Lower lobe of right lung (tissue), 2 donors: ENCODE measurements around the gene LASP1NB.

Source experiments
- ATAC-seq, 2 donors: fragments of 200-7000 bp; cut with Tn5 transposase; one replicate each; pipeline ENCODE4 v1.9.1; 2020 to 2022; ENCODE audit warnings: mild to moderate bottlenecking in 2 of 2, moderate library complexity in 2 of 2
- DNase-seq: peaks from one replicate; pipeline ENCODE4 v3.0.0-alpha.2; 2020
- H3K27ac ChIP-seq: fragments of 200-600 bp; one replicate; pipeline ENCODE4 v1.8.0; 2022
- H3K27me3 ChIP-seq: fragments of 200-600 bp; one replicate; pipeline ENCODE4 v1.8.0; 2022; ENCODE audit warnings: low read depth
- H3K36me3 ChIP-seq: fragments of 200-600 bp; one replicate; pipeline ENCODE4 v1.8.0; 2022; ENCODE audit warnings: mild to moderate bottlenecking
- H3K4me1 ChIP-seq: fragments of 200-600 bp; one replicate; pipeline ENCODE4 v1.8.0; 2022
- H3K4me3 ChIP-seq: fragments of 200-600 bp; one replicate; pipeline ENCODE4 v1.8.0; 2022; ENCODE audit warnings: mild to moderate bottlenecking
- H3K9me3 ChIP-seq: fragments of 200-600 bp; one replicate; pipeline ENCODE4 v1.8.0; 2022
- CTCF ChIP-seq: fragments of 200-600 bp; IDR thresholded peaks from one replicate; pipeline ENCODE4 v1.8.0; 2022; ENCODE audit warnings: antibody characterized with exemption, mild to moderate bottlenecking
- intact Hi-C: fragments of 100-400 bp; cut with DNase I; formaldehyde crosslinking; loops from one replicate; pipeline ENCODE4 v1.11.0; 2022
- donor health status: DM: no; HTN: yes; CAD: no; lungs with severe emphysema.

The LASP1NB gene

GRCh38 chr17:38914741-38915638, 10.4 kb upstream of the LASP1NB start:
- DNase-seq (peak; percentile 40), ATAC-seq (no peak)
- TF ChIP-seq CTCF = no peak
- no peaks in the 10 kb centered on the region for H3K9me3 ChIP-seq
- H3K36me3 ChIP-seq = peaks cover 85% of the 10 kb centered on the region
- H3K27me3 ChIP-seq = no peaks in the 10 kb centered on the region
- intact Hi-C loops = no loop called here
- no peak overlapping the region for H3K4me3 ChIP-seq
- H3K4me1 ChIP-seq = peaks cover 41% of the 10 kb centered on the region
- H3K27ac ChIP-seq = peak overlapping the region; percentile 31

- H3K4me3 ChIP-seq = no peak overlapping the region
- no peaks in the 10 kb centered on the region for H3K27me3 ChIP-seq
- H3K27ac ChIP-seq = peak overlapping the region; percentile 31
- no peaks in the 10 kb centered on the region for H3K9me3 ChIP-seq
- ATAC-seq (no peak), DNase-seq (no peak)
- intact Hi-C loops = no loop called here
- TF ChIP-seq CTCF = no peak
- peaks cover 87% of the 10 kb centered on the region for H3K36me3 ChIP-seq
- H3K4me1 ChIP-seq = peaks cover 41% of the 10 kb centered on the region
Observed at GRCh38 chr17:38915639-38915995, 9.8 kb upstream of the LASP1NB start.

- DNase-seq = no peak
Observed at GRCh38 chr17:38916771-38917170, 8.6 kb upstream of the LASP1NB start.

GRCh38 chr17:38917259-38917658, 8.2 kb upstream of the LASP1NB start:
- Histone ChIP-seq H3K9me3 (no peaks in the 10 kb centered on the region), H3K4me1 (peaks cover 30% of the 10 kb centered on the region), H3K36me3 (peaks cover 78% of the 10 kb centered on the region), H3K27ac (no peak overlapping the region), H3K27me3 (no peaks in the 10 kb centered on the region), H3K4me3 (no peak overlapping the region)
- DNase-seq (no peak), ATAC-seq (no peak)
- TF ChIP-seq CTCF = no peak
- intact Hi-C loops = no loop called here

More at GRCh38 chr17:38916771-38917170, 8.6 kb upstream of the LASP1NB start:
- Histone ChIP-seq H3K27ac (no peak overlapping the region), H3K4me3 (no peak overlapping the region), H3K36me3 (peaks cover 78% of the 10 kb centered on the region), H3K9me3 (no peaks in the 10 kb centered on the region), H3K4me1 (peaks cover 30% of the 10 kb centered on the region), H3K27me3 (no peaks in the 10 kb centered on the region)
- no peak for TF ChIP-seq CTCF
- no peak for ATAC-seq
- intact Hi-C loops = no loop called here

GRCh38 chr17:38918129-38918913, 7.1 kb upstream of the LASP1NB start:
- intact Hi-C loops = no loop called here

More at GRCh38 chr17:38918129-38918913, 7.1 kb upstream of the LASP1NB start:
- Histone ChIP-seq H3K27ac (no peak overlapping the region), H3K27me3 (no peaks in the 10 kb centered on the region), H3K9me3 (no peaks in the 10 kb centered on the region), H3K4me1 (peaks cover 30% of the 10 kb centered on the region), H3K36me3 (peaks cover 74% of the 10 kb centered on the region), H3K4me3 (no peak overlapping the region)
- DNase-seq = no peak
- ATAC-seq = no peak
- TF ChIP-seq CTCF = no peak
